Endothelial cell (in vitro differentiated cells): ENCODE data around the gene HBG1. TPM values are rescaled to one million over a fixed set of nuclear protein-coding genes. Genes with fewer than 3 reads are reported as not detected.

Experiments used
- DNase-seq: peaks from one replicate; pipeline ENCODE4 v3.0.0; 2021; ENCODE audit warnings: low spot score
- H3K27ac Mint-ChIP-seq: one replicate; pipeline ENCODE4 v1.8.0; 2021; ENCODE audit warnings: mixed read lengths, inconsistent platforms; ENCODE audit not compliant: unreplicated experiment
- H3K27me3 Mint-ChIP-seq: one replicate; pipeline ENCODE4 v1.8.0; 2021; ENCODE audit warnings: mild to moderate bottlenecking, moderate library complexity, mixed read lengths, inconsistent platforms; ENCODE audit not compliant: unreplicated experiment
- H3K36me3 Mint-ChIP-seq: one replicate; pipeline ENCODE4 v1.8.0; 2021; ENCODE audit warnings: mild to moderate bottlenecking, low read depth, mixed read lengths, inconsistent platforms; ENCODE audit not compliant: unreplicated experiment
- H3K4me1 Mint-ChIP-seq: one replicate; pipeline ENCODE4 v1.8.0; 2021; ENCODE audit warnings: mild to moderate bottlenecking, mixed read lengths, inconsistent platforms; ENCODE audit not compliant: unreplicated experiment
- H3K4me3 Mint-ChIP-seq: one replicate; pipeline ENCODE4 v1.8.0; 2021; ENCODE audit warnings: mild to moderate bottlenecking, mixed read lengths, inconsistent platforms; ENCODE audit not compliant: unreplicated experiment
- H3K9me3 Mint-ChIP-seq: one replicate; pipeline ENCODE4 v1.8.0; 2021; ENCODE audit warnings: mixed read lengths, inconsistent platforms; ENCODE audit not compliant: unreplicated experiment
- total RNA-seq: library from RNA; stranded (reverse); fragmentation: NEBNext Ultra II Directional; extraction: Animal tissue kit (Norgen Biotek cat#: 25700); gene quantifications from one replicate; pipeline ENCODE4 v1.2.1, GENCODE V29; 2021; ENCODE audit not compliant: unreplicated experiment
- TF ChIP-seq, protein P1 (sequence below): fragments of 200-600 bp; sonication (generic); IDR thresholded peaks from one replicate; pipeline ENCODE4 v1.5.0; 2021; ENCODE audit warnings: antibody characterized with exemption; ENCODE audit not compliant: unreplicated experiment

Gene HBG1
- total RNA-seq, 1 donor from 2014 or later, result not detected

DNA sequence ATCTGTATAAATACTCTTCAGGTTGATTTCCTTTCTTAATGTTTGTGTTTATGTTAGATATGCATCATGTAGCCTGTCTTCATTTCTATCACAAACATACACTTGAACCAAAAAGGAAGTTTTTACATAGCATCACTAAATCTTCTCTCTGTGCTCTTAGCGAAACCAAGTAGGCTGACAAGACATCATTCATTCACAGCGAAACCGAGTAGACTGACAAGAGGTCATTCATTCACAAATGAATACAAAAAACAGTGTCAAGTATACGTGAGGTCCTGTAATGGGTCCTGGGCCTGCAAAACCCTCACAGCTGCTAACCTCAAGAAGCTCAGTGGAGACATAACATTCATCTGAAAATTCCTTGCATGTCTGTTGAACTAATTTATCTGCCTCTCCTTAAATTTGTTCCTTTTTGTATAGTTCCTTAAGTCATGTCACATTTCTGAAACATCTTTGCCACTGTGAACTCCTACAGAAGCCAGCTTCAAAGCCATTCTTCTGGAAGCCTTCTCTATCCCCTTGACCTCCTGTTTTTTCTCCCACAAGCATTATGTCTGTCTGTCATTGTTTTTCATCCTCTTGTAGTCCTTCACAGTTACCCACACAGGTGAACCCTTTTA lies 29.9 kb upstream of the HBG1 start:
- peaks cover 6% of the 10 kb centered on the region for H3K4me1 Mint-ChIP-seq
- no peak for DNase-seq
- TF ChIP-seq, protein P1, sequence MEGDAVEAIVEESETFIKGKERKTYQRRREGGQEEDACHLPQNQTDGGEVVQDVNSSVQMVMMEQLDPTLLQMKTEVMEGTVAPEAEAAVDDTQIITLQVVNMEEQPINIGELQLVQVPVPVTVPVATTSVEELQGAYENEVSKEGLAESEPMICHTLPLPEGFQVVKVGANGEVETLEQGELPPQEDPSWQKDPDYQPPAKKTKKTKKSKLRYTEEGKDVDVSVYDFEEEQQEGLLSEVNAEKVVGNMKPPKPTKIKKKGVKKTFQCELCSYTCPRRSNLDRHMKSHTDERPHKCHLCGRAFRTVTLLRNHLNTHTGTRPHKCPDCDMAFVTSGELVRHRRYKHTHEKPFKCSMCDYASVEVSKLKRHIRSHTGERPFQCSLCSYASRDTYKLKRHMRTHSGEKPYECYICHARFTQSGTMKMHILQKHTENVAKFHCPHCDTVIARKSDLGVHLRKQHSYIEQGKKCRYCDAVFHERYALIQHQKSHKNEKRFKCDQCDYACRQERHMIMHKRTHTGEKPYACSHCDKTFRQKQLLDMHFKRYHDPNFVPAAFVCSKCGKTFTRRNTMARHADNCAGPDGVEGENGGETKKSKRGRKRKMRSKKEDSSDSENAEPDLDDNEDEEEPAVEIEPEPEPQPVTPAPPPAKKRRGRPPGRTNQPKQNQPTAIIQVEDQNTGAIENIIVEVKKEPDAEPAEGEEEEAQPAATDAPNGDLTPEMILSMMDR, result no peak
- no peaks in the 10 kb centered on the region for H3K36me3 Mint-ChIP-seq
- no peak overlapping the region for H3K27ac Mint-ChIP-seq
- no peak overlapping the region for H3K4me3 Mint-ChIP-seq
- no peaks in the 10 kb centered on the region for H3K9me3 Mint-ChIP-seq
- no peaks in the 10 kb centered on the region for H3K27me3 Mint-ChIP-seq

DNA sequence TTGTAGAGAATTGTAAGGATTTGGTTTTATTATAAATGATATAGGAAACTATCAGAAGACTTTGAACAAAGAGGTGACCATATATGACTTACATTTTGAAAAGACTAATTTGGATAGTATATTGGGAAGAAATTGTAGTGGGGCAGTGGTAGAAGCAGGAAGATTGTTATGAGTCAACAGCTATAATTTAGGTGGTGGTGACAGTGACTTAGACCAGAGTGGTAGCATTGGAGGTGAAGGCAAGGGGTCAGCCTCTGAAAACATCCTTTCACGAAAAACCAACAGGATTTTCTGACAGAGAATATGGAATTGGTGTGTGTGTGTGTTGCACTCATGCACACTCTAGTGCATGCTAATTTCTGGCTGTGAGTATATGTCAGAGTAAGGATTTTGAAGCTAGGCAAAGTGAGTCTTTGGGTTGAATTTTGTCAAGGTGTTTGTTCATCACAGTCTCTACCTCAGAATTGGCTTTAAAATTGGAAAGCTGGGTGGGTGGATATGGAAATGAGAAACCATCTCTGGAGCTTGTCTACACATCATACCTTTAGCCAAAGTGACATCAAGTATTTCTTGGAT lies 28.2 kb upstream of the HBG1 start:
- H3K27ac Mint-ChIP-seq, result no peak overlapping the region
- TF ChIP-seq, protein P1, result no peak
- DNase-seq, result no peak
- H3K9me3 Mint-ChIP-seq, result no peaks in the 10 kb centered on the region
- no peaks in the 10 kb centered on the region for H3K27me3 Mint-ChIP-seq
- no peaks in the 10 kb centered on the region for H3K36me3 Mint-ChIP-seq
- H3K4me3 Mint-ChIP-seq, result no peak overlapping the region
- H3K4me1 Mint-ChIP-seq, result peaks cover 6% of the 10 kb centered on the region

DNA sequence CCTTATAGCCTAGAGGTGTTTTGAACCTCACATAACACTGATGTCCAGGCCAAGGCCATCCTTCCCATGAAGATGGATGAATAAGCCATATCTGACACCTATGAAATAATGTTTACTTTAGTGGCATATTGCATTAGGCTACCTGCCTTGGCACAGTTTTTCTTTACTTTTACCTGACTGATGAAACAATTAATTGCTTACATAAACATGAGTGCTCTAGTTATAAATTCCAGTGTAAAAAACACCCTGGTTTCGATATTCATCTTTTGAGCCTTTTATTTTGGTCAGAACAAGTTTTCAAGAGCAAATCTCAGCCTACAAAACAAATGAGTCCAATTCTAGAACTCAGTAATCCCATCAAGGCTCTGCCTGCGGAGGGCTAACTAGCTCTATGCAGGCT lies 27.0 kb upstream of the HBG1 start:
- Mint-ChIP-seq H3K27me3 (no peaks in the 10 kb centered on the region), H3K9me3 (no peaks in the 10 kb centered on the region), H3K4me3 (no peak overlapping the region), H3K4me1 (peaks cover 6% of the 10 kb centered on the region), H3K36me3 (no peaks in the 10 kb centered on the region), H3K27ac (no peak overlapping the region)
- DNase-seq, result no peak
- TF ChIP-seq, protein P1, result no peak

DNA sequence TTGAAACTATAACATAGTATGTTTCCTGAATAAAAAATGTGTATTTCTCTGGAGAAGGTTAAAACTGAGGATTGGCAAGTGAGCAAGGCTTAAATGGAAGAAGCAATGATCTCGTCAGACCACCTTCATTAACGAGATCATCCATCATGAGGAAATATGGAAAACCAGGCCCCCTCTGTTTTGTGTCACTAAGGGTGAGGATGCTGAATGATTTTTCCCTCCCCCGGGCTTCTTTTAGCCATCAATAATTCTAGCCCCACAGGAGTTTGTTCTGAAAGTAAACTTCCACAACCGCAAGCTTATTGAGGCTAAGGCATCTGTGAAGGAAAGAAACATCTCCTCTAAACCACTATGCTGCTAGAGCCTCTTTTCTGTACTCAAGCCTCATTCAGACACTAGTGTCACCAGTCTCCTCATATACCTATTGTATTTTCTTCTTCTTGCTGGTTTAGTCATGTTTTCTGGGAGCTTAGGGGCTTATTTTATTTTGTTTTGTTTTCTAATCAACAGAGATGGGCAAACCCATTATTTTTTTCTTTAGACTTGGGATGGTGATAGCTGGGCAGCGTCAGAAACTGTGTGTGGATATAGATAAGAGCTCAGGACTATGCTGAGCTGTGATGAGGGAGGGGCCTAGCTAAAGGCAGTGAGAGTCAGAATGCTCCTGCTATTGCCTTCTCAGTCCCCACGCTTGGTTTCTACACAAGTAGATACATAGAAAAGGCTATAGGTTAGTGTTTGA lies 25.9 kb upstream of the HBG1 start:
- Mint-ChIP-seq H3K27ac (no peak overlapping the region), H3K4me1 (peaks cover 5% of the 10 kb centered on the region), H3K4me3 (no peak overlapping the region), H3K36me3 (no peaks in the 10 kb centered on the region), H3K9me3 (no peaks in the 10 kb centered on the region), H3K27me3 (no peaks in the 10 kb centered on the region)
- no peak for DNase-seq
- TF ChIP-seq, protein P1, result no peak

DNA sequence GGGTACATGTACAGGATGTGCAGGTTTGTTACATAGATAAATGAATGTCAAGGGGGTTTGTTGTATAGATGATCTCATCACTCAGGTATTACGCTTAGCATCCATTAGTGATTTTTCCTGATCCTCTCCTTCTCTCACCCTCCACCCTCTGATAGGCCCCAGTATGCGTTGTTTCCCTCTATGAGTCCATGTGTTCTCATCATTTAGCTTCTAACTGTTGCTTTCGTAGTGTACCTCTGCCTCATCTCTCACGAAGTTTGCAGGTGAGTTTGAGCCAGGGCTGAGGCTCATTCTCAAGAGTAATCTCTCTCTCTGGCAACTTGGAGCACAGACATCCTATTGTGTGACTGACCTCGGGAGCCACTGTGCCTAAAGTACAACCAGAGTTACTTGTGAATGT lies 24.7 kb upstream of the HBG1 start:
- no peaks in the 10 kb centered on the region for H3K4me1 Mint-ChIP-seq
- TF ChIP-seq, protein P1, result no peak
- no peaks in the 10 kb centered on the region for H3K9me3 Mint-ChIP-seq
- DNase-seq, result no peak
- H3K36me3 Mint-ChIP-seq, result no peaks in the 10 kb centered on the region
- no peaks in the 10 kb centered on the region for H3K27me3 Mint-ChIP-seq
- H3K4me3 Mint-ChIP-seq, result no peak overlapping the region
- H3K27ac Mint-ChIP-seq, result no peak overlapping the region
